Esophagus squamous epithelium (tissue), 4 donors: Measurements from ENCODE around the gene CBX5.

ENCODE experiments used
- CTCF ChIP-seq, 6 experiments: fragments of 450-650 bp in 4 of 6; fragments of 200-600 bp in 2 of 6; sonication (generic) in 2 of 6; IDR thresholded peaks; one replicate each; pipeline ENCODE4 v1.5.1; 2016 to 2019; ENCODE audit warnings: antibody characterized with exemption in 6 of 6, mild to moderate bottlenecking in 4 of 6, moderate library complexity in 4 of 6
- POLR2A ChIP-seq, 4 donors: fragments of 450-650 bp; IDR thresholded peaks; one replicate each; pipeline ENCODE4 v1.6.1; 2017; ENCODE audit warnings: antibody characterized with exemption in 4 of 4, mild to moderate bottlenecking in 4 of 4, moderate library complexity in 3 of 4

DNA sequence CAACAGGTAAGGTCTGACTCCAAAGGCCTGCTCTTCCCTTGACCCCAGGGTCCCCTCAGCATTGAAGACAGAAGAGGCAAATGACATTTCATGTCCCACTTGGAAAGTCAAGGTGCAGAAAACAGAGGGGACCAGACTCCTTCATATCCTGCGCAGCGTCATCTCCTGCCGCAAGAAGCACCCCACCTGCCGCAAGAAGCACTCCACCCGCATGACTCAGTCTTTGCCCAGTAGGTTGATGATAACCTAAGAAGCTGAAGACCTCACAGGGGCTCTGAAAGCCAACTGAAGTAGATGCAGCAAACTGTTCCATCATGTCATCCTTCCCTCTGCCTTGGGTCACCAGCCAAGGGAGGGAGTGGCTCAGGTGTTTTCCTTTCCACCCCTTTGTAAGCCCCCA, 79.5 kb downstream of the CBX5 start:
- TF ChIP-seq CTCF (IDR thresholded peaks at IDR 0.05) (no peak), POLR2A (IDR thresholded peaks at IDR 0.05) (no peak)
